Skin of body (tissue), 2 donors: ENCODE results near the gene C10orf67. TPM values are rescaled to one million over a fixed set of nuclear protein-coding genes. Genes with fewer than 3 reads are reported as not detected.

Experiments used
- DNase-seq: peaks from one replicate; lab custom pipeline; 2025; lab: John Stamatoyannopoulos, UW
- total RNA-seq: library from RNA; depleted of rRNA; stranded (reverse); fragments of >200 nt; gene quantifications from one replicate; pipeline ENCODE4 v1.2.3, GENCODE V29; 2014

The C10orf67 gene
- total RNA-seq, 1 donor from 2014 or later, result 0.30 TPM

GRCh38 chr10:23199768-23200511 is 144.7 kb downstream of the C10orf67 start:
- DNase-seq, result no peak

DNA sequence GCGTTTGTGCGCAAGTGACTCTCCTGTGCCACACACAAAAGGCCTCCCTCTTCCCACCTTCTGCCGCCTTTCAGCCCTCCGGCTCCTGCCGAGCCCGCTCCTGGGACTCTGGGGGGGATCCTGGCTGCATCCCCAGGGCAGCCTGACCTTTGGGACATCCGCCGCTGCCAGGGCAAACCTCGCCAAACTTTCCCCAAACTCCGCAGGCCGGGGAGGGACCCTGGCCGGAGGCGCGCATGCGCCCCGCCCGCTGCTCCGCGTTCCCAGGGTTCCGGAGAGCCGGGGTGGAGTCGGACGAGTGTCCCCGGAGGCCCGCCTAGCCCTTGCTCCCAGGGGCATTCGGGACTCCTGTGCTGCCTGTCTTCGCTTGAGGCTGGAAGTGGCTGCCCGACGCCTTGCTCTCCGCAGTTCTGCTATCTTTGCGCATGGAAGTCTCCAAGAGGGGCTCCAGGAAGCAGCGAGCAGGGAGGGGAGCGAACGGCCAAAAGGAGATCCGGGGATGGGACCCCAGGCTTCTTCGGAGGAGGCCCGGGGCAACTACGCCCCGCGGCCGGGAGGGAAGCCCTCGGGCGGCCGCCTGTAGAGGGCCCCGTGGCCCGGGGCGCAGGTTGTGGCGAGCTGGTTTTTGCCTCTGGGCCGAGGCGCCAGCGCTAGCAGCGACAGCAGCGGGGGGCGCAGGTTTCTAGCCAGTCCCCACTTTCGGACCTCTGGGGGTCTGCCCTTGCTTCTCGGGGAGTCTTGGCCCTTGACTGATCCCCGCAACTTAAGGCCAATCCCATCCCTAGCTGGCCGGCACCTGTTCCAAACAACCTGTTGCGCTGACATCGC is 145.4 kb downstream of the C10orf67 start:
- DNase-seq, result no peak

DNA sequence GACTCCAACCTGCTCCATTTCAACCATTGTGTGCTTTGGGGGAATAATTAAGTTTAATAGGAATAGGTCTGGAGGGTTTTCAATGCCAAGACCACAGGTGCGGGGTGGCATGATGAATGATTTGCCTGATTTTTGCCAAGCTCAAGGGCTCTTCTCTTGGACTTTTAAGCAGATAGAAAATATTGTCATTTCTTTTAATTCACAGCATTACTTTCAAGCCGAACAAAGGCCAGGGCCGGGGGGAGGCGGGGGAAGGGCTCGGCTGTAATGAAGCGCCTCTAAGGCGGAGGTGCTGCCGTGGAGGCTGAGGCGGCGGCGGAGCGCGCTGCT is 146.0 kb downstream of the C10orf67 start:
- DNase-seq, result no peak

DNA sequence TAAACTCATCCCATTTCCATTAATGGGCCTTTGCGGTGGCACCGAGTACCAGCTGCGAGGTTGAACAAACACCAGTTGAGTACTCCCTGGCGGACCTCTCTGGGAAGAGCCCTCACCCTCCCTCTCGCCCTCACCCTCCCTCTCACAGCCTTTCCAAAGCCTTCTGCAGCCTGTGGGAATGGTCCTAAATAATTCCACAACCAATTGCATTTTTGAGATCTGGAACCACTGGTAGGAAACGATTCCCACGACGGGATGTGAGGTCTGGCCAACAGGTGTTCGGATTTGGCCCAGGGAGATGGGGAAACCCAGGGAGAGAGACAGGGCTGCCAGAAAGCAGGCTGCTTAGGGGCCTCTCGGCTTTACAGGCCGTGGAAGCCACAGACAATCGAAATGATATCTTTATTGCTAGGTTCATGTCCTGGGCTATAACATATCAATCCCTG is 147.2 kb downstream of the C10orf67 start:
- no peak for DNase-seq

GRCh38 chr10:23196915-23197314 is 147.7 kb downstream of the C10orf67 start:
- DNase-seq, result no peak

GRCh38 chr10:23195846-23196600 is 148.6 kb downstream of the C10orf67 start:
- DNase-seq, result no peak

DNA sequence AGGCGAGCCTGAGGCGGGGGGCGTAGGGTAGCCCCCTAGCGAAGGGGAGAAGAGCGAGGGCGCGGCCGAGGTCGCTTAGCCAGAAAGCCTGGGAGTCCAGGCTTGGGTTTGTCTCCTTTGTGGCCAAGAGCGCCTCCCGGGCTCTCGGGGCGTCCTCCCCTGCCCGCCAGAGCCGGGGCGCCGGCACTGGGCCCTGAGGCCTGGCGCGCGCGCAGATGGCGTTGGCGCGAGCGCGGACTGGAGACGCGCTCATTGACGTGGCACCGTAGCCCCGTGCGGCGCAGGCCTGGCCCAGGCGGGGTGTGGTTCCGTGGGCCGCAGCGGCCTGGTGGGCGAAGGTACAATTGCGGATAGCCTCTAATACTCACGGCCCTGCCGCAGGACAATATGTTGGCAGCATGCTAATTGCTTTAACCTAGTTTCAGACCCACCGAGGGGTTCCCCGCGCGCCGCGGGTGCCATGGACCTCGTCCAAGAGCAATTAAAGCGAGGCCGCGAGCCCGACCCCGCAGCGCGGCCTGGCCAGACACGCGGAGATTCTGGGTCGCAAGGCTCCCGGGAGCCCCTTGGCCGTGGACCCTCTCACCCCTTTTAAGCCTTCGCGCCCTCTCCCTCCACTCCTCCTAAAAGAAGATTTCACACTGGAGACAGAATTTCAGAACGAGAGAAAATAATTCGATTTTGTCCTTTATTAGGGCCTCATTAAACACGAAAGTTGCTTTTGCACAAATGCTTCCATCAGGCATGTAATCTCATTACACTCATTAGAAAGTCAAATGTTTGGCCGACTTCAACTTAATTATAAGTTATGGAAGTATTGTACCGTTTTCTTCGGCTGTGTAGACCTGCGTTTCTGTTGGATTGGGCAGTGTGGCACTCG is 149.4 kb downstream of the C10orf67 start:
- no peak for DNase-seq

GRCh38 chr10:23194471-23194965 is 150.1 kb downstream of the C10orf67 start:
- DNase-seq, result no peak

DNA sequence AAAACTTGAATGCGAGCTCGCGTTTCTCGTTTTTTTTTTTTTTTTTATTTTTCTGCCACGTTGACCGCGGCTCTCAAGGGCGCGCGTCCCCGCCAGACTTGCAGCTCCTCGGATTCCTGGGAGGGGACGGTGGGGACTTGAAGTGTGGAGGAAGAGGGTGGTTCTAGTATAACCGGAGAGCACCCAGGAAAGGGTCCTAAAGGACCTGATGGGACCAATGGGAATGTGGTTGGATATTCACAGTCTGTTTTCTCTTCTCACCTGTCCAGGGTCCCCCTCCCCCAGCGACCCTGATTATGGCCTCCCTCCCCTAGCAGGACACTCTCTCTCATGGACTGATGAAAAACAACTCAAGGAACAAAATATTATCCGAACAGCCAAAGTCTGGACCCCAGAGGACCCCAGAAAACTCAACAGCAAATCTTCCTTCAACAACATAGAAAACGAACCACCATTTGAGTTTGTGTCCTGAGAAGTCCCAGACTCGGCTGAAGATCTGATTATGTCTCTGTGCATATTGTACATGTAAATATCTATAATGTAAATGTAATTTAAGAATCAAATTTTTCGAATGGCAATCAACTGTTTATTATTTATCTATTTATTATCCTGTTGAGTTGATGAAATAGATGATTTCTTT is 151.0 kb downstream of the C10orf67 start:
- DNase-seq, result no peak

DNA sequence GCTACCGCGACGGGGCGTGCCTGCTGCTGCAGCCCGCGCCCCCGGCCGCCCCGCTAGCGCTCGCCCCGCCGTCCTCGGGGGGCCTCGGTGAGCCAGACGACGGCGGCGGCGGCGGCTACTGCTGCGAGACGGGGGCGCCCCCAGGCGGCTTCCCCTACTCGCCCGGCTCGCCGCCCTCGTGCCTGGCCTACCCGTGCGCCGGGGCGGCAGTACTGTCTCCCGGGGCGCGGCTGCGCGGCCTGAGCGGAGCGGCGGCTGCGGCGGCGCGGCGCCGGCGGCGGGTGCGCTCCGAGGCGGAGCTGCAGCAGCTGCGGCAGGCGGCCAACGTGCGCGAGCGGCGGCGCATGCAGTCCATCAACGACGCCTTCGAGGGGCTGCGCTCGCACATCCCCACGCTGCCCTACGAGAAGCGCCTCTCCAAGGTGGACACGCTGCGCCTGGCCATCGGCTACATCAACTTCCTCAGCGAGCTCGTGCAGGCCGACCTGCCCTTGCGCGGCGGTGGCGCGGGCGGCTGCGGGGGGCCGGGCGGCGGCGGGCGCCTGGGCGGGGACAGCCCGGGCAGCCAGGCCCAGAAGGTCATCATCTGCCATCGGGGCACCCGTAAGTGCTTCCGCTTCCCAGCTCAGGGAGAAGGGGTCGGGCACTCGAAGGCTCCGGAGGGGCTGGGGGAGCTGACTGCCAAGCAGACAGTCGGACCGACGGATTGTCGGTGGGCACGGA is 151.7 kb downstream of the C10orf67 start:
- no peak for DNase-seq

DNA sequence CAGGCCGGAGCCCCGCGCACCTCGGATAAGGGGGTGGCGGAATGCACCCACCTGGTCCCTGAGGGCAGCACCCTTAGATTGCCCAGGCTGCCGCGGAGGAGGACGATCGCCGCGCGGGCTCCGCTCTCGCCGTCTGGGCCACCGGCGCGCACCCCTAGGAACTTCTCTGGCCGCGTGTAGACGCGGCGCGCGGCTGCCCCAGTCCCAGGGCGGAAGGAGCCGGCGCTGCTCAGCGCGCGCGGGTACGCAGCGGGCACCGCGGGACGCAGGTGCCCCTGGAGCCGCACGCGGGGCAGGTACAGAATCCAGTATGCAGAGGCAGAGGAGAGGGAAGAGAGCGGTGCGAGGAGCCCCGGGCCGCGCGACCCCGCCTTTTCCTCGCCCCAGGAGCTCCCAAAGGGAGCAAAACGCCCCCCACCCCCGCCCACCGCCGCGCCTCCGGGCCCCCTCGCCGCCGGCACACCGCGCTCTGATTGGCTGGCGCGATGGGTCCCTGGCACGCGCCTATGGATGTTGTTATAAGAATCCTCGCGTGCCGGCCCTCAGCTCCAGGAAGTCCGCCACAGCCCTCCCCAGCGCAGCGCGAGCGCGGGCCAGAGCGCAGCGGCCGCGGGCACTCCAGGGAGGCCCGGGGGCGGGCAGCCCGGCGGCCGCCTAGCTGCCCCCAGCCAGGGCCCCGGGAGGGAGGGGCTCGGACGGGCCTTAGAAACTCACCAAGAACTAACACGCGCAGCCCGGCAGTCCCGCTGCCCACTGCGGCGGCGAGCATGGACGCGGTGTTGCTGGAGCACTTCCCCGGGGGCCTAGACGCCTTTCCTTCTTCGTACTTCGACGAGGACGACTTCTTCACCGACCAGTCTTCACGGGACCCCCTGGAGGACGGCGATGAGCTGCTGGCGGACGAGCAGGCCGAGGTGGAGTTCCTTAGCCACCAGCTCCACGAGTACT is 152.6 kb downstream of the C10orf67 start, which contains the start of gene PTF1A:
Gene PTF1A, plus strand, starts transcription at position 549 of the 948 bp plus-strand sequence. Its CDS starts 219 bp downstream, at position 768.
- no peak for DNase-seq

GRCh38 chr10:23190872-23191763 is 153.5 kb downstream of the C10orf67 start:
- no peak for DNase-seq

GRCh38 chr10:23189024-23189423 is 155.6 kb downstream of the C10orf67 start:
- no peak for DNase-seq

- no peak for DNase-seq
Observed at GRCh38 chr10:23187155-23187554, 157.4 kb downstream of the C10orf67 start.

DNA sequence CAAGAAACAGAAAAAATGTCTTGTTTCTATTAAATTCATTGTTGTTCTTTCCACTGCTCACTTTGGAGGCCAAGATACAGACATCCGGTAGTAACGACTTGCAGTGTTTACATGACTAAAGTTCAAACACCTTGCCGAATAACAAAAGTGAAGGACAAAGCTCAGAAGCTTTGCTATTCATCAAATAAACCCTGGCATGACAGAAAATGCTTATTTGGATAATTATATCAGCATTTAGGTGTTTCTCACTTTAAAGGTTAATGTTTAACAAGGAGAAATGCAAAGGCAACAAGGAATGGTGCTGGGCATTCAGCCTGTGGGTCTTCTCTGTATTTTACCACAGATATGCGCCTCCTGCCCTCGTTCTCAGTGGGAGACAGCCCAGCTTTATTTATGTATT is 157.9 kb downstream of the C10orf67 start:
- DNase-seq, result no peak

DNA sequence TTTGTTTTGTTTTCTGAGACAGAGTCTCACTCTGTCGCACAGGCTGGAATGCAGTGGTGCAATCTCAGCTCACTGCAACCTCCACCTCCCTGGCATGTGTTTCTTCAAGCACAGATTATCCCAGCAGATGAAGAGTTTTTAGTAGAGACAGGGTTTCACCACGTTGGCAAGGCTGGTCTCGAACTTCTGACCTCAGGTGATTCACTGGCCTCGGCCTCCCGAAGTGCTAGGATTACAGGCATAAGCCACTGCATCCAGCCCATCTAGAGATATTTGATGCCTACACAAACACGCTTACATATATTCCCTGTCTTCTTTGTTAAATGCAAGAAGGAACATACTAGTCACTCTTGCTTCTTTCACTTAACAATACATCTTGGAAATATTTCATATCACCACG is 158.4 kb downstream of the C10orf67 start:
- no peak for DNase-seq

DNA sequence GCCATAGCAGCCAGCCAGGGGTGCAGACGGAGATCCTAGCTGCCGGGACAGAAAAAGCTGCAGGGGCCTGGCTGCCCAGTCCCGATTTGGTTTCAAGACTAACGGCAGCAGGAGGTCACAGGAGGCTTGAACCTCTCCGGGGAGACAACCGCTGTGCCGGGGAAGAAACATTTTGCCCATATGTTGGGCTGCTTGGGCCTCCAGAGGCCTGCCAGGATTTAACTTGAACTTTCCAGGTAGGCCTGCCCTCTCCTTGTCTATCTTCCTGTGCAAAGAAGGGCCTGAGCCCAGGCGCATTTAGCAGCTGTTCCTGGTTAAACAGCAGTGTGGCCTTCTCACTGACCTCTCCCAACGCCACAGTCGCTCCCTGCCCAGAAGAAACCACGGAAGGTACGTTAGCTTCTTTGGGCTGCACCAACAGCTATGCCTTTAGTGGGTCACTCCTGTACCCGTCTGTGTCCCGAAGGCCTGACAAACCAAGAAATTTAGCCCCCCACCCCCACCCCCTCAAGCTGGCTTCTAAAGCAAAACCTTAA is 169.6 kb downstream of the C10orf67 start:
- no peak for DNase-seq
